GM18508 (cell line): Measurements from ENCODE around the gene CFAP97.
"Not testable (repeated sequence)": the region's sequence is repeated elsewhere in the genome, so short reads cannot be mapped to it uniquely, and the experiment has no call there.

Experiments
- ATAC-seq: cut with Tn5 transposase; IDR thresholded peaks from one replicate; pipeline ENCODE4 v1.9.1; 2021; ENCODE audit warnings: moderate number of reproducible peaks; ENCODE audit not compliant: insufficient read depth, unreplicated experiment

The CFAP97 gene

GRCh38 chr4:185202984-185203485 is 765 bp downstream of the CFAP97 start:
- ATAC-seq, result peak; percentile 7

GRCh38 chr4:185201977-185202962 is 1.5 kb downstream of the CFAP97 start:
- no peak for ATAC-seq

GRCh38 chr4:185198189-185198588 is 5.6 kb downstream of the CFAP97 start:
- ATAC-seq, result not testable (repeated sequence)

DNA sequence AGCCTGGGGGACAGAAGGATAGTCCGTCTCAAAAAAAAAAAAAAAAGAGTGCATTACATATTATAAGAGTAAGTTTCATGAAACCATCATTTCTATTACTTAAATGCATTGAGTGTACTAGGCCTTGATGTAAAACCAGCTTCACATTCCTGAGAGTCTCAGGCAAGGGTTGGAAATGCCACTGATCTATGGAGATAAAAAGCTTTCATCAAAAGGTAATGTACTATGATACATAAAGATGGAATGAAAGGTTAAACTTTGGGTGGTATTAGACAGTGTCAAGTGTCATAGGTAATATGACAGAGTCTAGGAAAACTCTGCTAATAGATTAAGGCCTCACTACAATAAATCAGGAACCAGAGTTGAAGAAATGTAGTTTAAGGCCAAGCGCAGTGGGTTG is 7.4 kb downstream of the CFAP97 start:
- ATAC-seq, result no peak

GRCh38 chr4:185194924-185195888 is 8.6 kb downstream of the CFAP97 start:
- ATAC-seq, result no peak

DNA sequence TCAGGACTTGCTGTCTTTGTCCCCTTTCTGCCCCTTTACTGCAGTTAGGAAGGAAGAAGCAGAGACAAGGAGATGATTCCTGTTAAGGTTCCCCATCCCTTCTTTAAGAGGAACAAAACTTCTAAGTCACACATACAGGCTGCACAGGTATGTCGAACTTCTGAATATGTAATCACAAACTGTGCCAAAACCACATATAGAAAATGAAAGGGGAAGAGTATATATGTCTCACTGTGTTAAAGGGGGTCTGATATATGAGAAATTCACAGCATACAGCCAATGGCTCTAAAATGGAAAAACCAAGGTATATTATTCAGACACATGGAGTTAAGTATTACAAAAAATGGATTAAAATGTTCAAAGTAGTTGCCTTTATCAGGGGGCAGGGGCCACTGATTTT is 11.7 kb downstream of the CFAP97 start:
- ATAC-seq, result peak; percentile 69

GRCh38 chr4:185190306-185190856 is 13.4 kb downstream of the CFAP97 start:
- no peak for ATAC-seq

- ATAC-seq, result no peak
These were observed 14.0 kb downstream of the CFAP97 start for GRCh38 chr4:185189606-185190305.

DNA sequence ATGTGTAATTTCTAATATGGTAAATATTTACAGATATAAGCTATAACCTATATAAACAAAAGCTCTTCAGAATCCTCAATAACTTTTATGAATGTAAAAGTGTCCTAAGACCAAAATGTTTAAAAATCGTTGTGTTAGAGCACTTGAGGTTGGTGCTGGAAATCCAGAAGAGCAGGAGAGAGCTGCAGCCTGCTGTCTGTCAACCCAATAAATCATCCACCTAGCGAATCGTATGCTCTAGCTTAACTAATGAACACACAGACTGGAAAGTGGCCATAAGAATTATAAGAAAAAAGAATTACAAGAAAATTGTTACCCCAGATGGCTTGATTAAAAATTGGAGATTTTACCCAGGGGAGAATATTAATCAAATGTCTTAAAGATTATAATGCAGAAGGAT is 17.0 kb downstream of the CFAP97 start:
- ATAC-seq, result no peak

GRCh38 chr4:185183622-185184281 is 20.0 kb downstream of the CFAP97 start:
- no peak for ATAC-seq

DNA sequence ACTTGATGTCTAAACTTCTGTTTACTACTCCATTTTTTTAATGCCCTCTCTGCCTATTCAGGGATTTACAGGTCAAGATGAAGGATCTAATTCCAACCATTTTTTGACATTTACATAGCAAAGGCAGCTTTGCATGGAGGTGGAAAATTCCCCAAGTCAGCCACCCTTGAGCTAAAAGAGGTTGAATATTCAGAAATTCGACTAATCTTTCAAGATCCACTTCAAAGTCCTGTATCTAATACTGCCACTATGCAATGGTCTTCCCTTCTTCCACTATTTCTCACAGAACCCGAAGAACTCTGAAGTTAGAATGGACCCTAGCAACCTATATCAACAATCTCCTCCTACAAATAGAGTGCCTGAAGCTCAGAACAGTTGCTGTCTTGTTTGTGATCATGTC is 21.6 kb downstream of the CFAP97 start:
- no peak for ATAC-seq

DNA sequence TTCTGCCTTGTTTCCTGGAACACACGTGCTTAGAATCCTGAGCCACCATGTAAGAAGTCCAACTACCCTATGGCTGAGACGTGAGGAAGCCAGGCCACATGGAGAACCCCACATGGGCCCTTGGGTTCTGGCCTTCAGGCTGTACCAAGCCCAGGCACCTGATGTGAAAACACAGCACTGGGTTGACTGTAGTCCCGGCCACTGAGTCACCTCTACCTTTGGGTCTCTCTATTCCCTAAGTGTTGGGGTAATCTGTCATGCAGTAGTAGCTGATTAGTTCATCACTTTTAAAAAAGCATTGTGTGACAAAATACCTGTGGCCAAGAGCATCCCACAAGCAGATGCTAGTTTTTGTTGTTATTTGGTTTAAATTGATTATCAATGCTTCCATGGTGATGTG is 24.3 kb downstream of the CFAP97 start:
- ATAC-seq, result no peak

- peak; percentile 87 for ATAC-seq
These were observed 32.3 kb downstream of the CFAP97 start for GRCh38 chr4:185171373-185172071.

DNA sequence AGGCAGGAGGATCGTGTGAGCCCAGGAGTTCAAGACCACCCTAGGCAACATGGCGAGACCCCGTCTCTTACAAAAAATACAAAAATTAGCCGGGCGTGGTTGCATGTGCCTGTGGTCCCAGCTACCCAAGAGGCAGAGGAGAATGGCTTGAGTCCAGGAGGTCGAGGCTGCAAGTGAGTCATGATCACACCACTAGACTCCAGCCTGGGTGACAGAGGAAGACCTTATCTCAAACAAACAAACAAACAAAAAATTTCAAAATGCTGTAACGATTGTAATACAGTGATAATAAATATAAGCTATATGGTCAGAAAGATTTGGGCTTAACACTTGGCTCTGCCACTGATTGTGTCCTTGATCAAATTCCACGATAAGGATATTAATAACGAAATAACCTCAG is 36.6 kb downstream of the CFAP97 start:
- no peak for ATAC-seq

DNA sequence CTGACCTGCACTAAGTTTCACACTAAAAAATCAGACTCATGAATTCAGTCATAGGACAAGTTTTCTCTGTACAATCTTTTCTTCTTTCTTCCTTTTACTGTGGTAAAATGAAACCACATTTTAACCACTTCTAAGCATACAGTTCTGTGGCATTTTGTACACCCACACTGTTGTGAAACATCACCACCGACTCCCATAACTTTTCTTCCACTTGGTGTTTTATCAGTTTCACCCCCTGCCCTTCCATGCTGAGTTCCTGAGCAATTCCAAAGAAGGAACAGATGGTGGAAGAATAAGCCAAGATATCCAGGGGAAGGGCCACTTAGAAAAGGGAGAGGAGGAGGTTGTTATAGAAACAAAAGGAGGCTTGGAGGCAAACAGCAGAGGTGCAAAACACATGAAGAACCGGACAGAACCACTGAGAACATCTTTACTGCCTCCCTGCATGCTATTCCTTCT is 38.2 kb downstream of the CFAP97 start:
- peak; percentile 96 for ATAC-seq

- ATAC-seq, result no peak
These were observed 52.5 kb downstream of the CFAP97 start for GRCh38 chr4:185151296-185151695.

- no peak for ATAC-seq
These were observed 54.4 kb downstream of the CFAP97 start for GRCh38 chr4:185149392-185149791.

- ATAC-seq, result no peak
These were observed 58.2 kb downstream of the CFAP97 start for GRCh38 chr4:185145572-185145971.
